Stimulated activated CD4-positive, alpha-beta T cell treated with anti-CD3 and anti-CD28 coated beads, Interleukin-4, amount 100 ng/mL, for 4 hours (primary cell): ENCODE data around the gene DGCR6L.
"Not testable (repeated sequence)": the region's sequence is repeated elsewhere in the genome, so short reads cannot be mapped to it uniquely, and the experiment has no call there.

Experiments
- DNase-seq, 2 experiments: peaks; one replicate each; pipeline ENCODE4 v3.0.0-alpha.2; 2020

DGCR6L gene

DNA sequence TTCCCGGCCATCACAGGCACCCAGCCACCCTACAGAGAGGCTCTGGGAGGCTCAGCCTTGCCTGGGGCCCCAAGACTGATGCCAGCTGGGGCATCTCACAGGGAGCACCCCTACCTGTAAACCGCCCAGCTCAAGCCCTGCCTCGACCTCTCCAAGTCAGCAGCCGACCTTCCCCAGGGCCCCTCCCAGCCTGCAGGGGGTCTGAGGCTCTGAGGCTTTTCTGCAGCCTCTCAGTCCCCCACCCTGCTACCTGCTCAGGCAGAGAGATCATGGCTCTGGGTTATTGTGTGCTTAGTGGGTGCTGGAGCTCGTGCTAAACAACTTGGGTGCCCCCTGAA is 28.6 kb downstream of the DGCR6L start:
- no peak for DNase-seq

DNA sequence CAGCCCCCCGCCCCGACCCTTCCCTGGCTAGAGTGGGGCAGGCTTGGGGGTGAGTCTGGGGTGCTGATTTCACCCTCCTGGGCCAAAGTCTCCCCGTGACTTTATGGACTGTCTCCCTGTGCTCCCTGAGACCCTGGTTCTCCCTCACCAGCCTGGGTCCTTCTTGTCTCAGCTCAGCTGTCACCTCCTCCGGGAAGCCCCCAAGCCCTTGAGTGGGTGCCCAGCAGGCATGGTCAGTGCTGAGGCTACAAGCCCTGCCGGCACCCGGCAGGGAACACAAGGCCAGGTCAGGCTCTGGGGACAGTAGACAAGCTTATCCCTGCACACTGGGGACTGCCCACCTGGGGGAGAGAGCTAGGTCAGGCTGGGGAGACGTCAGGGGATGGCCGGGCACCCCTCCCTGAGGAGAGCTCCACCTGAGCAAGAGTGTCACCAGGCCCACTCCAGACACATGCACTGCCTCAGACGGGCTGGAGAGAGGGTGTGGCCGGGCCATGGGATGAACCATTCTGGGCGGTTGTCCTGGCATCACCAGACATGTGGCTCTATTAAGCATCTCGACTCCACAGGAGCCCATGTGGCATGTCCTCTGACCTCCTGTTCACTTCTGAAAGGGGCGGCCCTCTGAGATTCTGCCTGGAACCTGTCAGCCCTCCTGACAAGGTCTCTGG is 29.1 kb downstream of the DGCR6L start:
- no peak for DNase-seq

DNA sequence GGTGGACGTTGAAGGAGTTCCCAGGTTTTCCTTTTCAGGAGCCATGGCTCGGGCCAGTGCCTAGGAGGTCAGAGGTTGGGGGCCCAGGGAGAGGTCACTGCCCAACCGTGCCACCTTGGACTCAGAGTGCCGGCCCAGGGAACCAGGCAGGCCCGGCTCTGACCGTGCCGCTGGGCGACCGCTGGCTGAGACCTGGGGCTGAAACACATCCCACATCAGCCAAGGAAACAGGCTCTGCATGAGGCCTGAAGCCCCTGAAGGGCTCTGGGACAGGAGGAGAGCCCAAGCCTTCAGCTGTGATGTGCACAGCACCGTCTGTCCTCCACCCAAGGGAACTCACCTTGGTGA is 29.8 kb downstream of the DGCR6L start:
- DNase-seq, result no peak

DNA sequence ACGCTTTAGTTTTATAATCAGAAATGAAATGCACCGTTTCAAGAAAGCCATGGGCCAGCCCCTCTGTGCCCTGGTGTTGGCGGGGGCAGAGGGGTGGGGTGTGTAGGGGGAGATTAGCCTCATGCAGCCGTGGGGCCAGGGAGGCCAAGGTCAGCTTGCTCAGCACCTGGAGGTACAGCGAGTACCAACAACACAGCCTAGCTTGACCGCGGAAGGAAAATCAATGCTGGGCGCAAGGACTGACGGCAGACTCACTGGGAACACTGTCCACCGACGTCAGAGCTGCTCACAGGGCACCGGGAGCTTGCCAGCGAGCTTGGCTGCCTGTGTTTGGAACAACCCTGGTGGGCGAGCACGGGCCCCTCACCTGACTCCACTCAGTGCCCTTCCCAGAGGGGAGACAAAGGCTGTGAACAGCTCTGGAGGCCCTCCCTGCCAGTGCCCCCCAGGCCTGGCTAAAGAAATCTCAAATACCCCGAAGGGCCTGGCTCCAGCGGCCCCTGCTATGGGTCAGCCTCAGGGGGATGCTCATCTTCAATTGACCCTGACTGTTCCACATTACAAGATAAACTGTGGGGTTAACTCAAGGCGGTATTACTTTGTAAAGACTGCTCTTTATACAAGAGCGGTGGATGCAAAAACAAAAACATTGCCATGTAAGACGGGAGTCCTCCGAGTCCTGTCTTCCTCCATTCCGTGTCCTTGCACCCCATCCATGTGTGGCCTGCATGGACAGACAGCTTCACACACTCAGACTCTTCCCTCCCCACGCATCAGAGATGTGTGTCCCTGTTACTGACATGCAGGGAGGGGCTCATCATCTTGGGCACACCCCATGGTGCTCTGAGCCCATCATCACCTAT is 30.4 kb downstream of the DGCR6L start:
- not testable (repeated sequence) for DNase-seq

DNA sequence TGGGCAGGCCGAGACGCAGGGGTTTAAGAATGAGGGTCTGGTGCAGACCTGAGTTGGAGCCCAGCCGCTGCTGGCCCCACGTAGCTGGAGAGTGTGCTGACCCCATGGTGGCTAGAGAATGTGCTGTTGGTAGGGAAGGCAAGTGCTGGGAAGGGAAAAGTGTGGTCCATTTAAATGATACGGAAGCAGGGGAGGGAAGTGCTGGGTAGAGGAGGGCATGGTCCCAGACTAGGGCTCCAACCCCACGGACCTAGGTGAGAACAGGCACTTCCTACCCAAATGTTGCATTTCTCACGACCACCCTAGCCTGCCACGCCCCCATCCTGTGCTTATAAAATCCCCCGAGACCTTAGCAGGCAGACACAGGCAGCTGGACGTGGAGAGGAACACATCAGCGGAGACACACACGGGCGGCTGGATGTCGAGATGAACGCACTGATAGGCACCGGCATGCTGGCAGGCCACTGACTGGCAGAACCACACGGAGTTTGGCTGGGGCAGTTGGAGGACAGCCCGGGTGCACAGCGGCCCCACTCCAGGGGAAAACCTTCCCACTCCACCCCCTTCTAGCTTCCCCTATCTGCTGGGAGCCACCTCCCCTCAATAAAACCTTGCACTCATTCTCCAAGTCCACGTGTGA is 33.0 kb downstream of the DGCR6L start:
- not testable (repeated sequence) for DNase-seq

DNA sequence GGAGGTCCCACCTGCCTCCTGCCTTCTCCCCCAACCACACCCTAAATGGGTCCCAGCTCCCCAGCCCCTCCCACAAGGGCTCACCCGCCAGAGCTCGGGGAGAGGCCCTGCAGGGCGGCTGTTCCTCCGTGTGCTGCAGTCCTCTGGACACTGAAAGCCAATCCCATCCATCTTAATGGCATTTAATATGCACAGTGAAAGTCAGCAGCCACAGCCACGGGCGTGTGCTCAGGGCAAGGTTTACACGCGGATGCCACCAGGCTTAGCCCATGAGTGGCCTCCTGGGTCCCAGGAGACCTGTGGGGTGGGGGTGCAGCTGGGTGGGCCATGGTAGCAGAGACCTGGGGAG is 33.6 kb downstream of the DGCR6L start:
- DNase-seq, result not testable (repeated sequence)

DNA sequence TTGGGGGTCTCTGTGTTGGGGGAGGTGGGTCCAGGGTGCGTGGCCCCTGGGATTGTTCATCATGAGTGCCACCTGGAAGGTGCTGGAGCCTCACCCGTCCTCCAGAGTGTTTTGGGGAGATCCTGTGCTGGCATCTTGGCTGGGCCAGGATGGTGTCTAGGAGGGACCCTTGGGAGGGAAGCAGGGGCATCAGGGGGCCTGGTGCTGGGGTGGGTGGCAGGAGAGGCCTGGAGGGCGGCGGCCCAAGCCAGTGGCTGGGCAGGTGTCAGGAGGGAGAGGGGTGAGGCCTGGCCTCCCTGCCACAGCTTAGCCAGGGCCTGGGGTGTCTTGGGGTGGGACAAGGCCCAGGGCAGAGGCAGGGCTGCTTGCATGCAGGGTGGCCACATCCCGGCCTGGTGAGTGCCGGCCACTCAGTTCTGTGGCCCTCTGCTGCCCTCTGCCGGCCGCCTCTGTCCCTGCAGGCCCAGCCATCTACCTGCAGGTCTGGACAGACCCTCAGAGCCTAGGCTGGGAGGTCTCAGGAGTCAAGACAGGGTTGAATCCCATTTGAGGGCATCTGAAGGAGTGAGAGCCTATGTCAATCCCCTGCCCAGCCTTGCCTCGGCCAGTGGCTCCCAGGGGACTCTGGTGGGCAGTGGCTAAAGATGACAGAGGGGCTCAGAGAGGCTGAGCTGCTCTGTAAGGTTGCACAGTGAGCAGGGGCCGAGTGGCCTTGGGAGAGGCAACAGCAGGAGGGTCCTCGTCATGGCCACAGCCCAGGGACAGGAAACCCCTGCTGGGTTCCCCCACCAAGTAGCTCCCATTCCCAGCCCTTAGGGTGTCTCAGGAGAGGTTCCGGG is 34.2 kb downstream of the DGCR6L start:
- peak; percentile 68 to 81 for DNase-seq

DNA sequence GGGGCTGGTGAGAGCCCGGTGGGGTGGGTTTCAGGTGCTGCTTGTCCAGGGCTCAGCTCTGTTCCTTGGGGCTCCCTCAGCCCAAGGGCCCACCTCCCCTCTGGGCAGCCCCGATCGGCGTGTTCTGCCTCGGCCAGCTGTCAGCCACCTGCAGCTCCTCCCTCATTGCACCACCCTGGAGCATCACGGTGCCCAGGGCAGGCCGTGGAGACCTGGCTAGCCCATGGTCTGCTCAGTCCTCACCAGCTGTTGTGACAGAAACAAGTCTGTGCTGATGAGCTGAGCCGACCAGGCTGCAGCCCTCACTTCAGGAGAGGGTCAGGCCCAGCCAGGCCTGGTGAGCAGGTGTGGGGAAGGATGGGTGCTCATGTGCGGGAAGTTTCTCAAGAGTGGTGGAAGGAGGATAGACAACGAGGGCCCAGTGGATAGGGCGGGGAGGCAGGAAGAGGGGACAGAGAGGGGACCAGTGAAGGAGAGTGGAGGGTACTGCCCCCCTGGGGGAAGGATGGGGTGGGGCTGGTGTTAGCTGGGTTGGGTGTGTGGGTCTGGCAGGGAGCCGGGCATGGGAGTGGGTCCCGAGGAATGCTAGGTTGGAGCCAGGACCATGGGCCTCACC is 35.3 kb downstream of the DGCR6L start:
- DNase-seq, result no peak

DNA sequence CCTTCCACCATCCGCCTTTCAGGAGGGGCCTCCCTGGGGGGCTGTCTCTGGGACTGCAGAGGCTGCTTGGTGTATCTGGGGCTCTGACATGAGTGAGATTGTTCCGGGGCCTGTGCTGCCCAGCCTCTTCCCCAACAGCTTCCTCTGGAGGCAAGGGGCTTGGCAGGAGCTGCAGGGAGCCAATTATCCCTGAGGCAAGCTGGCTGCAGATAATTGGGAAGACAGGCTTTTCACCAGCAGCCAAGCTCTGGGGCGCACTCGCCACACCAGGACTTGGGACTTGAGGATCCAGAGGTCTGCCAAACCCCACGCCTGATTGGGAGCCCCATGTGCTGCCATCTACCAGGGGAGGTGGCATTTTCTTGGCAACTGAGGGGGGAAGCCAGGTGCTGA is 36.2 kb downstream of the DGCR6L start:
- no peak for DNase-seq

DNA sequence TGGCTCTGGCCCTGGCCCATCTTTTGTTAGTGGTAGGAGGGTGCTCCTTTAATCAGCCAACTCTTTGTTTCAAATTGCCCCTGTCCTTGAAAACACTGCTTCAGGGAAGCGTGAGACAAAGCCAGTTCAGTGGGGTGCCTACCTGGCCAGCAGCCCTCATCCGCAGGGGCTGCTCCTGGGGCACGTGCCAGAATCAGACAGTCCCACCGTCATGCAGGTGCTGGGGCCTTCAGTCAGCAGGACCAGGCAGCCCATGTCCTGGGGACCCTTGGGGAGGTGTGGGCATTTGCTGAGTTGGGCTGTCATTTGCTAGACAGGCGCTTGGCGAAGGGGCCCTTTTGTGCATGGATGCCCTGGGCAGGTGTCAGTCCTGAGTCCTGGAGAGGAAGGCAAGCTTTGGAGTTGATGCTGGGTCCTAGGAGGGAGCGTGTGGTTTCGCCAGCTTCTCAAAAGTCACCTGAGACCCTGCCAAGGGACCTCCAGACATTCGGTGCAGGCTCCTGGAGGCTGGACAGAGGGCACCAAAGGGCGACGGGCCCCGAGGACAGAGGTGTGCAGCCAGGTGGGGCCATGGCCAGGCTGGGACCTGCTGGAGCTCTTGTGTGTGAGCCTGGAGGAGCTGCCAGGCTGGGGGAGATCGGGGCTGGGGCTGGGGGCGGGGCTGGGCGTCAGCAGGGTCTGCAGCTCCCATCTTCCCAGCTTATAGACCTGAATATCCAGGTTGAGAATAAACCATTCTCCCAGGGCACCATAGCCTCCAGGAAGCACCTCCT is 36.8 kb downstream of the DGCR6L start:
- DNase-seq, result no peak

DNA sequence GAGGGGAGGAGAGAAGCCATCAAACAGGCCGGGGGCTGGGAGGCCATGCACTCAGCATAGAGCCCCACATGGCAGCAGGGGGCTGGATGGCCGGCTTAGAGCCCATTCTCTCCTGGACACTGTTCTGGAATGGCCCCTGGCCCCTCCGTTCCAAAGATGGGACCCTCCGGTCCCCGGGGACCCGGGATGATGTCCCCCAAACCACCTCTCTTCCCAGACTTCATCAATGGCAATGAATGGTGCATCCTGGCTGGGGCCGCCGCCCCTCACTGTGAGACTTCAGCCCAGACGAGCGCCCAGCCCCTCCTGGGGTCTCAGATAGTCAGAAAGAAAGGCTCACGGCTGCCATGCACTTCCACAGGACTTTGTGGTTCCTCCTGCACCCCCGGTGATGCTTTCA is 38.0 kb downstream of the DGCR6L start:
- DNase-seq, result no peak

DNA sequence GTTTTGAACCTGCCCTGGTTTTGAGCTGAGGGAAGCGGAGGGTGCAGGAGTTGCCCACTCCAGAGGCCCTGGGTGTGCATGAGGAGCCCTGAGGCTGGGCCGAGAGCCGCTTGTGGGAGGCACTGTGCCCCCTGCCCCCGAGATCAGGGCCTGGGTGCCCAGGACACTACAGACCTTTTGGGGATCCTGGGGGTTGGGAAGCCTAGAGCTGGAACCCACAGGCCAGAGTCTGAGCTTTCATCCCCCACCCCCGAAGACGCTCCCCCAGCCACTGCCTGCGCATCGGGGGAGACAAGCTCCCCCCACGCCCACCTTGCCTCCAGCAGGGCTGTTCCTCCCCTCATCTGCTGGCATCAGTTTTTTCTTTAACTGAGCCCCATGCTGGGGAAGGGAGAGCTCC is 38.4 kb downstream of the DGCR6L start:
- not testable (repeated sequence) for DNase-seq

DNA sequence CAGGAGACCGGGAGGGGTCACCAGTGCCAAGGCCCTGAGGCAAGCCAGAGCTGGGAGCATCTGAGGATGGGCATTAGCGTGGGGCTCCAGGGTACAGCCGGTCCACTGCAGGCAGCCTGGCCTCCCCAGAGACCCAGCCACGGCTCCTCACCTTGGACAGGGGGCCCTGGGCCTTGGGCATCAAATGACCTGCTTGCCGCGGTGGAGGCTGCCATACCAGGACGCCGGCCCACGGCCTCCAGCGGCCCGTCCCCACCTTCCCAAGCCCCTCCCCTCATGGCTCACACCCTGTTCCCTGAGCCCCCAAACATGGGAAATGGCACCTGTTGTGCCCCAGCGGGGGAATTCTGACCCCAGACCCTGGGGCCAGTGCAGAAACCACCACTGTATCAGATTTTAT is 39.0 kb downstream of the DGCR6L start:
- DNase-seq, result no peak

DNA sequence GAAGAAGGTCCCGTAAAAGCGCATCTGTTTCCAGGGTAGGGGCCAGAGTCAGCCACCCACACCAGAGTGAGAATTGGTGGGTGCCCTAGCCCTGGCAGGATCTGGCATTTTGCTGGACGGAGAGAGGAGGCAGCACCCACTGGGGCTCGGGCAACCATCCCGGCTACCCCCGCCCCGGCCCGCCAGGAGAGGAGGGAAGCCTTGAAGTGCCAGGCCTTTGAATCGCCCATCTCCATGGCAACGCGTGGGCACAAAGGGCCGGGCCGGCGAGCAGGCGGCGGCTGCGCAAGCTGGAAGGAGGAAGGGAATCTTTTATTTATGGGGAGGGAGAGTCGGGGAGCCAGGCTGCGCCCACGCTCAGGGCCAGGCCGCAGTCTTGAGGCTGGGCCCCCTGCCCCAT is 39.7 kb downstream of the DGCR6L start:
- DNase-seq, result not testable (repeated sequence)

DNA sequence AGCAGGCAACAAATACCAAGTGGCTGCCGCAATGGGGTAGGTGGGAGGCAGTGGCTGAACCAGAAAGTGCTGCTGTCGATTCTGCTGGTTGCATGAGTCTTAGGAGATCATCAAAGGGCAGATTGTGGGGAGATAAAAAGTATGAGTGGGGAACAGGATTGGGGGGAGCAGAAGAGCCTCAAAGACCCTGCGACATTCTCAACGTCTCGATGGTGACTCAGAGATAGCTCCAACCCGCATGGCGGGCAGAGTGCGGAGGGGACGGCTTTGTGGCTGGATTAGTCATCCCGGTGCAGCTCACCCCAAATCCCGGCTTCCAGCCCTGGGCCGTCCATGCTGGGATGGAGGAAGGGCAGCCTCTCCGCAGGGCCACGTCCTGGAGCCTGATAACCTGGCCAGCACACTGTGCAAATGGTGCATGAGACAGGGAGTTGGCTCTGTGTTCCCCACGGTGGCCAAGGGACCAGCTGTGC is 40.2 kb downstream of the DGCR6L start:
- DNase-seq, result no peak

DNA sequence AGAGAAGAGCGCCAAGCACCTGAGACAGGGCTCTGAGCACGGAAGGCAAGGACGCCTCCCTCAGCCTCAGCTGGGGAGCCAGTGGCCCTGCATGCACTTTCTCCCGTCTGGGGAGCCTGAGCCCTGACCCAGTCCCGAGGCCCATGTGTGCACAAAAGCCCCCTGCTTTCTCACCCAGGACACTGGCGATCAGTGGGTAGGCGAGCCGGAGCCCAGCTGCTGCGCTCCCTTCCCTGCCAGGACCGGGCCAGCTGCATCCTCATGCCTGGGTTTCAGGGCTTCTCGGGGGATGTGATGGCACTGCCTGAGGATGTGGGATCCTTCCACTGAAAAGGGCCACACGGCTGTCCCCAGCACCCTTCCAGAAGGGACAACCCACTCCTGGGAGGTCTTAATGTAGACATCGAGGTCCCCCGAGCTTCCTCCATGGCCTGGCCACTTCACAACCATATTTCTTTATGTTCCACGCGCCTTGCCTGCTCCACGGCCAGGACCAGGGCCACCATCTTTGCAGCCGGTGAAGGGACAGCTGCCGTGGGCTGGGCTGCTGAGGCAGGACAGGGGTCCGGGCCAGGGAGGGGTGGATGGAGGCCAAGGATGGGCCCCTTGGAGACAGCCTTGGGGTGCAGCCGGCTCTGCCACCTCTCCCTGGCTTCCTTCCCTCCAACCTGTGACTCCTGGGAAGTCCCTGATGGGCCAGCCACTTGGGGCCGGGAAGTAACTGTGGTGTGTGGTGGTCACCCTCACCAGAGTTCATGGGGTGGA is 41.0 kb downstream of the DGCR6L start:
- DNase-seq, result not testable (repeated sequence)

DNA sequence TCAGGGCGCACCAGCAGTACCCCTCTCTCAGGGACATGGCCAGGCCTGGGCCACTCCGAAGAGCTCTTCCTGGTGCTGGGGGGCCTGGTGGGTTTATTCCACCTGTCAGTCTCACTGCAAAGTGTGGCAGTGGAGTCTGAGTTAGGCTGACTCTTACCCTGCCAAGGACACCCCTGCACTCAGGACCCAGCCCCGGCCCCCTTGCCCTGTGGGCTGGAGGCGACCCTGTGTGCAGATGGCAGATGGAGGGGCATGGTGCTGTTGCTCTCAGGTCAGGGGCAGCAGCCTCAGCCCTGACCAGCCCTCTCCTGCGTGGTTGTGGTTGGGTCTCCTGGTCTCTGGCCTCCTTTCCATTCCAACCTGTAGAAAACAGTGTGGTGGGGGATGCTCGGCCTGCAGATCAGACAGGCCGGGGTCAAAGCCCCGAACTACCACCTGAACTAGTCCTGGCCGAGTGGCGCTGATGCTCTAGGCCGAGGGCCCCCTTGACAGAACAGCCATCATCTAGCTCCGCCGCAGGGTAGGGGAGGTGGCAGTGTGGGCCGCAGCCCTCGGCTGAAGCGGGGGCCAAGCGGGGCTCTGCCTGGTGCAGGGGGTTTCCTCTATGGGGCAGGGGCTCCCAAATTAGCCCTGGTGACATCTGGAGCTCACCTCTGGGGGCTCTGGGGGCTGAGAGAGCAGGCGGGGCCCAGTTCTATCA is 41.8 kb downstream of the DGCR6L start:
- DNase-seq, result not testable (repeated sequence)

DNA sequence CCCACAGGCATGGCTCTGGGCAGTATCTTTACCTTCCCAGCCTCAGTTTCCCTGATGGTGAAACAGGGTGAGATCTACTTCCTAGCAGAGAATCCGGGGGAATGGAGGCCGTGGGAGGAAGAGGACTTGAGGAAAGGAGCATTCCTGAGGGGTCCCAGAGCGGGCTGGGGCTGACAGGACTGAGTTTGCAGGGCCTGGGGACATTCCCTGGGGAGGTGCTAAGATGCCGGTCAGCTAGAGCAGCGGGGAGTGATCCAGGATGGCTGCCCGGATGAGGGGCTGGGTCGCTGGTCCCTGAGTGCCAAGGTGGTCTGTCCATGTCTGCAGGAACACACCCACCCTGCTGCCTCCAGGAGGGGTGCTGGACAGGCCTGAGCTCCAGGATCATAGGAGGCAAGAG is 43.4 kb downstream of the DGCR6L start:
- no peak for DNase-seq

DNA sequence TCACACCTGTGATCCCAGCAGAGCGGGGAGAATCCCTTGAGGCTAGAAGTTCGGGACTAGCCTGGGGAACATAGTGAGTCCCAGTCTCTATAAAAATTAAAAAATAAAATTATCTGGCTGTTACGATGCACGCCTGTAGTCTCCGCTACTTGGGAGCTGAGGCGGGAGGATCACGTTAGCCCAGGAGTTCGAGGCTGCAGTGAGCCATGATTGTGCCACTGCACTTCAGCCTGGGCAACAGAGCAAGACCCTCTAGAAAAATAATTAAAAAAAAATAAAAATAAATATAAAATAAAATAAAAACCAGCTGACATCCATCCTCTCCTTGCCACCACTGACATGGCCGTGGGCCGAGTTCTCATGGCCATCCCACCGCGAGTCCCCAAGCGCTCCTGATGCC is 44.0 kb downstream of the DGCR6L start:
- no peak for DNase-seq

DNA sequence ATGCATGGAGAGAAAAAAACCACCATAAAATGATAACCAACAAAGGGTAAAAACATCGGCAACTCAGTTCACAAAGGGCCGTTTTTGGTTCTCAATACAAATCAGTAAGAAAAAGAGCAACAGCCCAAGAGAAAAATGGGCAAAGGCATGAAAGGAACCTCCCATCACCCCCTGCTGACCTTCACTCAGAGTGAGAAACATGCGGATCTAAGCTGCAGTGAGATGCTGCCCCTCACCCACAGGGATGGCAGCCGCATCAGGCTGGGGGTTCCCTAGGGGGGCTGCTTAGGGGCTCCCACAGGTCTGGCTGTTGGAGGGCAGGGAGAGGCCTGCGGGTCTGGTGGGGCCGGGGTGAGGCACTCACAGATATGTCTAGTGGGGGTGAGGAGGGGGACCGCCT is 44.5 kb downstream of the DGCR6L start:
- not testable (repeated sequence) for DNase-seq
